Omental fat pad (tissue), 4 donors: ENCODE data around the gene WDFY1. TPM values are rescaled to one million over a fixed set of nuclear protein-coding genes. Genes with fewer than 3 reads are reported as not detected.
"Not testable (repeated sequence)": the region's sequence is repeated elsewhere in the genome, so short reads cannot be mapped to it uniquely, and the experiment has no call there.

Experiments
- ATAC-seq: fragments of 150-250 bp; one replicate; pipeline ENCODE4 v1.9.1; 2016; ENCODE audit warnings: mild to moderate bottlenecking, moderate library complexity; ENCODE audit not compliant: low FRiP score
- DNase-seq: peaks from one replicate; pipeline ENCODE4 v3.0.0-alpha.2; 2019; ENCODE audit warnings: low spot score
- total RNA-seq, 4 donors: library from RNA; depleted of rRNA; stranded (reverse); fragments of >200 nt; gene quantifications; one replicate each; pipeline ENCODE4 v1.1.0, GENCODE V29; 2016
- TF ChIP-seq, protein P1 (sequence below), 3 donors: fragments of 450-650 bp; IDR thresholded peaks; one replicate each; pipeline ENCODE4 v1.5.1; 2016 to 2017; ENCODE audit warnings: antibody characterized with exemption in 3 of 3, mild to moderate bottlenecking in 3 of 3, moderate library complexity in 2 of 3

WDFY1 gene
- total RNA-seq, 4 donors from 2014 or later, result 44.7 to 85.6 (median 54.2) TPM

DNA sequence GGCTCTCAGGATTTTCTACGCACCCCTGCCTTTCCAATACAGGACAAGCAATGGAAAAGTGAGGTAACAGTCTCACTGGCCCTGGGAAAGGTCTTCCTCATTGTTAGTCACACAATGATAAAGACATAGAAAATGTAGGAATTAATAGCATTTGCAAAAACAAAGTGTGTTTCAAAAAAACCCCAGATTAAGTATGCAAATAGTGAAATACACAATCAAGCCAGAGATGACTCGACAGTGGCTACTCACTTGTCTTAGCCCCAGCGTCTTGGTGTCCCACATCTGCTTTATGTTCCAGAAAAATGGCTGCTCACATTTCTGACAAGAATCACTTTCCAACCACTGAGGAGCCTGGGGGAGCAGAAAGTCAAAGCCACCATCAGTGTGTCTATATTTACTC, 60.7 kb downstream of the WDFY1 start:
- TF ChIP-seq, protein P1, sequence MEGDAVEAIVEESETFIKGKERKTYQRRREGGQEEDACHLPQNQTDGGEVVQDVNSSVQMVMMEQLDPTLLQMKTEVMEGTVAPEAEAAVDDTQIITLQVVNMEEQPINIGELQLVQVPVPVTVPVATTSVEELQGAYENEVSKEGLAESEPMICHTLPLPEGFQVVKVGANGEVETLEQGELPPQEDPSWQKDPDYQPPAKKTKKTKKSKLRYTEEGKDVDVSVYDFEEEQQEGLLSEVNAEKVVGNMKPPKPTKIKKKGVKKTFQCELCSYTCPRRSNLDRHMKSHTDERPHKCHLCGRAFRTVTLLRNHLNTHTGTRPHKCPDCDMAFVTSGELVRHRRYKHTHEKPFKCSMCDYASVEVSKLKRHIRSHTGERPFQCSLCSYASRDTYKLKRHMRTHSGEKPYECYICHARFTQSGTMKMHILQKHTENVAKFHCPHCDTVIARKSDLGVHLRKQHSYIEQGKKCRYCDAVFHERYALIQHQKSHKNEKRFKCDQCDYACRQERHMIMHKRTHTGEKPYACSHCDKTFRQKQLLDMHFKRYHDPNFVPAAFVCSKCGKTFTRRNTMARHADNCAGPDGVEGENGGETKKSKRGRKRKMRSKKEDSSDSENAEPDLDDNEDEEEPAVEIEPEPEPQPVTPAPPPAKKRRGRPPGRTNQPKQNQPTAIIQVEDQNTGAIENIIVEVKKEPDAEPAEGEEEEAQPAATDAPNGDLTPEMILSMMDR (IDR thresholded peaks at IDR 0.05), result no peak
- no peak for DNase-seq
- no peak for ATAC-seq

DNA sequence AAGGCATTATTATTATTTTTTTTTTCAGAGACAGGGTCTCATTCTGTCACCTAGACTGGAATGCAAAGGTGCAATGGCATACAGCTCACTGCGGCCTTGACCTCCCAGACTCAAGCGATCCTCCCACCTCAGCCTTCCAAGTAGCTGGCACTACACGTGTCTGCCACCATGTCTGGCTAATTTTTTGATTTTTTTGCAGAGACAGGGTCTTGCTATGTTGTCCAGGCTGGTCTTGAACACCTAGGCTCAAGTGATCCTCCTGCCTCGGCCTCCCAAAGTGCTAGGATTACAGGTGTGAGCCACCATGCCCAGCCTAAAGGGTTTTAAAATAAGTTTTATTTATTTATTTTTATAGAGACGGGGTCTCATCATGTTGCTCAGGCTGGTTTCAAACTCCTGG, 62.4 kb downstream of the WDFY1 start:
- no peak for DNase-seq
- ATAC-seq, result no peak
- TF ChIP-seq, protein P1 (IDR thresholded peaks at IDR 0.05), result no peak

DNA sequence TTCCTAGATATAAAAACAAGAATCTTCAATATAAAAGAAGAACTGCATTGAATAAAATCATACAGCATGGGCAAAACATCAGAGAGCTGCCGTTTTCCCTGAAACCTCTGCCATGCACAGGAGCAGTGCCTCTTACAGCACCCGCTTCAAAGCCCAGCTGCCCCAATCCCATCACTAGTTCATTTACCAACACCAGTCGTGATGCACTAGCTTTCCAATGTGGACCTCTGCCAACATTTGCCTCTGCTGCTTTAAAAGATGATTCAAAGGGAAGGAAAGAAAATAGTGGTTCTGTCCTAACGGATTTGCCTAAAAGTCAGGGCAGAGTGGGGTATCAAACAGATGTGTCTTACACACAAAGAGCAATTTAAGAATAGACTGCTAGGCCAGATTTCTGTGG, 64.3 kb downstream of the WDFY1 start:
- DNase-seq (no peak), ATAC-seq (no peak)
- TF ChIP-seq, protein P1 (IDR thresholded peaks at IDR 0.05), result no peak

DNA sequence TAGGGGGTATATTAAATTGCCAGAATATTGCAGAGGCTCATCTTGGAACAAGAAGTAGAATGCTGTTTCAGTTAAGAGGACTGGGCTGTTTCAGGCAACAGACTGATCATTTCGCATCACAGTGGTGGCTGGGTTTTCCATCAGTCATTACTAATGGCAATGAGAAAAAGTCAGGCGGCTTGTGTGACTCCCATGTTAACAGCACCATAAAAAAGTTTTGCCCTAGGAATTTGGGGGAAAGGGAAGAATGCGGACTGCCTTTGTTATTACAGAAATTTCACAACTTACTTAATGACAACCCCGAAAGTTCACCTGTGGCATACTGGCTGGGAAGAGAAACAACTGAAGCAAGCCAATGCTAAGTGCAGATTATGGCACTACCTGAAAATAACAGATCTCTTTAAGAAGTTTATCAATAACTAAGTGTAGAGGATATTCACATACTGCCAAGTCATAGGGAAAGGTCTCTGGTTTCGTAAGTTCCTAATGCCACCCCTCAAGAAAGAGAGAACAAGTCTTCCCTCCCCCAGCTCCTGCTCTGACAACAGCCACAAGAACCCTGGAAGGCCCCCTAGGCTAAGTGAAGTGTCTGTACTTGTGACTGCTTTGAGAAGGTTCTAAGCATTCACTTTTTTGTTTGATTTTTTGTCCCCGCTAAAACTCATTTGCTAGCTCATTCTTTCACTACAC, 67.3 kb downstream of the WDFY1 start:
- no peak for ATAC-seq
- no peak for DNase-seq
- TF ChIP-seq, protein P1 (IDR thresholded peaks at IDR 0.05), result no peak

DNA sequence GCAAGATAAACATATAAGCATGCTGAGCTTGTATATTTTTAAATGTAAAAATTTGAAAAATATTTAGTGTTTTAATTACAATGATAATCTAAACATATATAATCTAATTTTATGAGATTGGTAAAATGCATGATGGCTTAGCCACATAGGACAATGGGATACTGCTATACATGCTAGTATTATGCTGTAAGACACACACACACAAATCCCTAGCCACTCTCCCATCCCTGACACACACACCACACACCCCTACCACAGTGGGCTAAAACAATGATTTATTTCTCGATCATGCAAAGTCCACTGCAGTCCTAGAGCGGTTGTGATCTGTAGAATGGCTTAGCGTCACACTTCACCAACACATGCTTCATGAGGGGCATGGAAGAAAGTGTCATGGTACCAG, 71.5 kb downstream of the WDFY1 start:
- TF ChIP-seq, protein P1 (IDR thresholded peaks at IDR 0.05), result no peak
- no peak for ATAC-seq
- no peak for DNase-seq

DNA sequence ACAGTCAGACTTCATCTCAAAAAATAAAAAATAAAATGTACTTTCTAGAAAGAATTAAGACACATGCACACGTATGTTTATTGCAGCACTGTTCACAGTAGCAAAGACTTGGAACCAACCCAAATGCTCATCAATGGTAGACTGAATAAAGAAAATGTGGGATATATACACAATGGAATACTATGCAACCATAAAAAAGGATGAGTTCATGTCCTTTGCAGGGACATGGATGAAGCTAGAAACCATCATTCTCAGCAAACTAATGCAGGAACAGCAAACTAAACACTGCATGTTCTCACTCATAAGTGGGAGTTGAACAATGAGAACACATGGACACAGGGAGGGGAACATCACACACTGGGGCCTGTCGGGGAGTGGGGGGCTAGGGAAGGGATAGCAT, 72.4 kb downstream of the WDFY1 start:
- DNase-seq, ATAC-seq: not testable (repeated sequence)

DNA sequence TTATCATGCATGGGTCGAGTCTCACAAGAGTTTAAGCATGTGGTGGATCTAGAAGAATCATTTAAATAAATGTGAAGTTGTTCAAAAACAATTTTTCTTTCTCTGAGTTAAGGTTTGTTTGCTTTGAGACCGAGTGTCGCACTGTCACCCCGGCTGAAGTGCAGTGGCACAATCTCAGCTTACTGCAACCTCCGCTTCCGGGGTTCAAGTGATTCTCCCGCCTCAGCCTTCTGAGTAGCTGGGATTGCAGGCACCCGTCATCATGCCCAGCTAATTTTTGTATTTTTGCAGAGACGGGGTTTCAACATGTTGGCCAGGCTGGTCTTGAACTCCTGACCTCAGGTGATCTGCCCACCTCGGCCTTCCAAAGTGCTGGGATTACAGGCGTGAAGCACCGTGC, 73.5 kb downstream of the WDFY1 start:
- ATAC-seq, DNase-seq: not testable (repeated sequence)

DNA sequence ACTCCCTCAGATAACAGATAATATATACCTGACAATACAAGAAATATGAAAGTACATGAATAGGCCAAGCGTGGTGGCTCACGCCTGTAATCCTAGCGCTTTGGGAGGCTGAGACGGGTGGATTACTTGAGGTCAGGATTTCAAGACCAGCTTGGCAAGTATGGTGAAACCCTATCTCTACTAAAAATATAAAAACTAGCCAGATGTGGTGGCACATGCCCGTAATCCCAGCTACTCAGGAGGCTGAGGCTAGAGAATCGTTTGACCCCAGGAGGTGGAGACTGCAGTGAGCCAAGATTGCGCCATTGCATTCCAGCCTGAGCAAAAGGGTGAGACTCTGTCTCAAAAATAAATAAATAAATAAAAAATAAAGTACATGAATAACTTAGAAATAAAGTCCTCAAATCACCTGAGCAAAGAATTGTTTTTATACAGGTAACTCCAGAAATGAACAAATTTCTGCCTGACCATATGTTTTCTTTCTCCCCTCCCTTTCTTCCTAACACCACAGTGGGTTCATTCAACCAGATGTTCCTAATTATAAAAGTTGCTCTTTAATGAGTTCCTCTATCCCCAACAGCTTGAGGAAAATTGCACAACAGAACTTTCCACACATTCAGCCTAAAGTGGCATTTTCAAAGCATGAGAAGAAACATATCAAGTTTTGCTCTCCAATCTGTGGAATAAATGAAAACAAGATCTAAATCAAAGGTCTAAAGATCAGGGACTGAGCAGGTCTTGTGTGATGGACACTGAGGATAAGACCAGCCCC, 74.1 kb downstream of the WDFY1 start:
- ATAC-seq (no peak), DNase-seq (no peak)
- TF ChIP-seq, protein P1 (IDR thresholded peaks at IDR 0.05), result no peak
